ENCODE data around the gene CHP1. TPM values are rescaled to one million over a fixed set of nuclear protein-coding genes. Genes with fewer than 3 reads are reported as not detected.
"Not testable (repeated sequence)": the region's sequence is repeated elsewhere in the genome, so short reads cannot be mapped to it uniquely, and the experiment has no call there.

The CHP1 gene
- total RNA-seq, 2 donors from 2014 or later: 65.3 to 115 TPM

GRCh38 chr15:41291065-41291631 lies 60.1 kb downstream of the CHP1 start:
- peaks cover 14% of the 10 kb centered on the region for H3K36me3 ChIP-seq
- TF ChIP-seq CTCF (IDR thresholded peaks at IDR 0.05): no peak
- H3K27me3 ChIP-seq (replicated peaks; ENCODE audit: insufficient read depth): no peaks in the 10 kb centered on the region
- H3K4me1 ChIP-seq (ENCODE audit: control insufficient read depth in 1 of 2, low read depth in 2 of 2): peaks cover 0 to 27% of the 10 kb centered on the region in 2 donors
- peak overlapping the region in 1 of 2 donors; percentile 10 for H3K27ac ChIP-seq
- no peak overlapping the region for H3K4me3 ChIP-seq
- no peaks in the 10 kb centered on the region for H3K9me3 ChIP-seq
- DNase-seq (ENCODE audit: low spot score) (no peak), ATAC-seq (ENCODE audit: insufficient number of reproducible peaks, low FRiP score, low read depth) (no peak)

GRCh38 chr15:41292521-41292920 lies 61.5 kb downstream of the CHP1 start:
- Histone ChIP-seq H3K4me1 (ENCODE audit: control insufficient read depth in 1 of 2, low read depth in 2 of 2) (peaks cover 0 to 13% of the 10 kb centered on the region in 2 donors), H3K27ac (no peak overlapping the region), H3K36me3 (peaks cover 7% of the 10 kb centered on the region), H3K27me3 (replicated peaks; ENCODE audit: insufficient read depth) (no peaks in the 10 kb centered on the region), H3K9me3 (no peaks in the 10 kb centered on the region), H3K4me3 (no peak overlapping the region)
- TF ChIP-seq CTCF (IDR thresholded peaks at IDR 0.05): no peak
- DNase-seq (ENCODE audit: low spot score) (no peak), ATAC-seq (ENCODE audit: insufficient number of reproducible peaks, low FRiP score, low read depth) (no peak)

- H3K4me1 ChIP-seq (ENCODE audit: control insufficient read depth in 1 of 2, low read depth in 2 of 2); DNase-seq (ENCODE audit: low spot score); H3K4me3 ChIP-seq; H3K9me3 ChIP-seq; ATAC-seq (ENCODE audit: insufficient number of reproducible peaks, low FRiP score, low read depth); H3K27ac ChIP-seq; H3K27me3 ChIP-seq (replicated peaks; ENCODE audit: insufficient read depth): not testable (repeated sequence)
- peaks cover 14% of the 10 kb centered on the region for H3K36me3 ChIP-seq
Observed at GRCh38 chr15:41301139-41301538, 70.1 kb downstream of the CHP1 start.

- H3K4me1 ChIP-seq (ENCODE audit: control insufficient read depth in 1 of 2, low read depth in 2 of 2): no peaks in the 10 kb centered on the region
- no peak for TF ChIP-seq CTCF (IDR thresholded peaks at IDR 0.05)
- no peak overlapping the region for H3K27ac ChIP-seq
- no peaks in the 10 kb centered on the region for H3K27me3 ChIP-seq (replicated peaks; ENCODE audit: insufficient read depth)
- DNase-seq (ENCODE audit: low spot score) (no peak), ATAC-seq (ENCODE audit: insufficient number of reproducible peaks, low FRiP score, low read depth) (no peak)
- H3K4me3 ChIP-seq: no peak overlapping the region
- H3K36me3 ChIP-seq: peaks cover 14% of the 10 kb centered on the region
- no peaks in the 10 kb centered on the region for H3K9me3 ChIP-seq
Observed at GRCh38 chr15:41301587-41301986, 70.5 kb downstream of the CHP1 start.

- DNase-seq (ENCODE audit: low spot score): no peak
- Histone ChIP-seq H3K9me3 (no peaks in the 10 kb centered on the region), H3K27me3 (replicated peaks; ENCODE audit: insufficient read depth) (no peaks in the 10 kb centered on the region), H3K4me3 (no peak overlapping the region), H3K36me3 (no peaks in the 10 kb centered on the region), H3K4me1 (ENCODE audit: control insufficient read depth in 1 of 2, low read depth in 2 of 2) (no peaks in the 10 kb centered on the region), H3K27ac (no peak overlapping the region)
- no peak for ATAC-seq (ENCODE audit: insufficient number of reproducible peaks, low FRiP score, low read depth)
- no peak for TF ChIP-seq CTCF (IDR thresholded peaks at IDR 0.05)
Observed at GRCh38 chr15:41304149-41304770, 73.2 kb downstream of the CHP1 start.

- H3K9me3 ChIP-seq: no peaks in the 10 kb centered on the region
- no peak for TF ChIP-seq CTCF (IDR thresholded peaks at IDR 0.05)
- H3K36me3 ChIP-seq: no peaks in the 10 kb centered on the region
- DNase-seq (ENCODE audit: low spot score) (no peak), ATAC-seq (ENCODE audit: insufficient number of reproducible peaks, low FRiP score, low read depth) (no peak)
- H3K4me1 ChIP-seq (ENCODE audit: control insufficient read depth in 1 of 2, low read depth in 2 of 2): no peaks in the 10 kb centered on the region
- H3K4me3 ChIP-seq: no peak overlapping the region
- no peaks in the 10 kb centered on the region for H3K27me3 ChIP-seq (replicated peaks; ENCODE audit: insufficient read depth)
- H3K27ac ChIP-seq: no peak overlapping the region
Observed at GRCh38 chr15:41307679-41308078, 76.6 kb downstream of the CHP1 start.

All from thoracic aorta (tissue), 2 donors.